GM19438 (cell line): ENCODE data around the gene SERINC2.
A peak's percentile ranks its signal among the peaks of the same experiment; 100 is the strongest.
"Not testable (repeated sequence)": the region's sequence is repeated elsewhere in the genome, so short reads cannot be mapped to it uniquely, and the experiment has no call there.

ENCODE experiments used
- ATAC-seq: cut with Tn5 transposase; IDR thresholded peaks from one replicate; pipeline ENCODE4 v1.9.1; 2021; ENCODE audit warnings: low read depth; ENCODE audit not compliant: unreplicated experiment

Gene SERINC2

GRCh38 chr1:31382379-31382989, 30.5 kb upstream of the SERINC2 start:
- ATAC-seq: no peak

GRCh38 chr1:31383967-31384366, 29.0 kb upstream of the SERINC2 start:
- no peak for ATAC-seq

DNA sequence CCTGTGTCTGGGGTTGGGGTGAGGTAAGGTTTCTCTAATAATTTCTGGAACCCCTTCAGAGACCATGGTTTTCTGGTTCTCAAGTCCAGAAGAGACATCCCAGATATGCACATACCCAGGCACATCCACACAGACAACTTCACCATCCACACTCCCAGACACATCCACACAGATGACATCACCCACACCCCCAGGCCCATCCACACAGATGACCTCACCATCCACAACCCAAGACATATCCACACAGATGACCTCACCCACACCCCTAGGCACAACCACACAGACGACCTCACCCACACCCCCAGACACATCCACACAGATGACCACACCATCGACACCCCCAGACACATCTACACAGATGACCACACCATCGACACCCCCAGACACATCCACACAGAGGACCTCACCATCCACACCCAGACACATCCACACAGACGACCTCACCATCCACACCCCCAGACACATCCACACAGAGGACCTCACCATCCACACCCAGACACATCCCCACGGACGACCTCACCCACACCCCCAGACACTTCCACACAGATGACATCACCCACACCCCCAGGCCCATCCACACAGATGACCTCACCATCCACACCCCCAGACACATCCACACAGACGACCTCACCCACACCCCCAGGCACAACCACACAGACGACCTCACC, 26.3 kb upstream of the SERINC2 start:
- not testable (repeated sequence) for ATAC-seq

- ATAC-seq: no peak
Measured at GRCh38 chr1:31387612-31388011, 25.4 kb upstream of the SERINC2 start.

- ATAC-seq: no peak
Measured at GRCh38 chr1:31389616-31390015, 23.4 kb upstream of the SERINC2 start.

DNA sequence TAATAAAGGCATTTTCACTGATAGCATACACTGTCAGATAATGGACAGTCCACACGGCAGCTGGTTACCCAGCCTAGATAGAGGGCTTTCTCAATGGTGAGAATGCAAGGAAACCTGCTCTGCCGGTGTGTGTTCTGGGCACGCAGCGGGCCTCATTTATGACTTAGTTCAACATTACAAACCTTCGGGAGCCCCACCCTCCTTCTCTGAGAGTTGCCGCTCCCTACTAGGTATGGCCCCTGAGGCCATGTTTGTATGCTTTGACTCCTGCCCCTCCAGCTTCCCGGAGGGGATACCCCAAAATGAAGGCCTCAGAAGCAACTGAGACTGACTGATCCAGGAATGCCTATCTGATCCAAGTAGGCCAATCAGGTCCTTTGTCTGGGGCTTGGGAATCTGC, 22.9 kb upstream of the SERINC2 start:
- ATAC-seq: no peak

- no peak for ATAC-seq
Measured at GRCh38 chr1:31393463-31393862, 19.6 kb upstream of the SERINC2 start.

DNA sequence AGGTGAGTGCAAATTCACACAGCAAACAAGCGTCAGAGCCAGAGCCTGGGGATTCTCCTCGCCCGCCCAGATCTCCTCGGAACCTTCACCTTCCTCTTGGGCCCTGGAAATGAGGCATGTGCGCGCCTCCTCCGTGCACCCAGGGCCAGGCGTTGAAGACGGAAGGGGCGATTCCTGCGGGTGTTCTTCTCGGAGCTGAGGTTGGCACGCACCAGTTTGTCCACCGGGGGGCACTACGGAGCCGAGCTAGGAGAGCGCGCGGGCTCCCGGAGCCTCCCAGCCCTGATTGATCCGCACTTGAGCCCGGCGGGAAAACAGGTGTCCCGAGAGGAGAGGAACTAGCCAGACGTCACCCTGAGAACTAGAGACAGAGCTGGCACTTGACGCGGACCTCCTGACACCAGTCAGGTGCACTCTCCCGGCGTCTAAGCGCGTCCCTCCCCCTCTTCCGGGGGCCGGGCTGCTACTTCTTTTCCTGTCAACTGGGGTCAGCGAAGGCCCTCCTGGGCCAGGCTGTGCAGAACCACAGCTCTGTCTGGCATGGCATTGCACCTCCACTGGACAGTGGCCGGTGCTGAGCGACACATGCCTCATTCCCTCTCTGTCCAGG, 18.3 kb upstream of the SERINC2 start:
- peak; percentile 63 for ATAC-seq

GRCh38 chr1:31396633-31397351, 16.2 kb upstream of the SERINC2 start:
- no peak for ATAC-seq

GRCh38 chr1:31397360-31398095, 15.5 kb upstream of the SERINC2 start:
- no peak for ATAC-seq

DNA sequence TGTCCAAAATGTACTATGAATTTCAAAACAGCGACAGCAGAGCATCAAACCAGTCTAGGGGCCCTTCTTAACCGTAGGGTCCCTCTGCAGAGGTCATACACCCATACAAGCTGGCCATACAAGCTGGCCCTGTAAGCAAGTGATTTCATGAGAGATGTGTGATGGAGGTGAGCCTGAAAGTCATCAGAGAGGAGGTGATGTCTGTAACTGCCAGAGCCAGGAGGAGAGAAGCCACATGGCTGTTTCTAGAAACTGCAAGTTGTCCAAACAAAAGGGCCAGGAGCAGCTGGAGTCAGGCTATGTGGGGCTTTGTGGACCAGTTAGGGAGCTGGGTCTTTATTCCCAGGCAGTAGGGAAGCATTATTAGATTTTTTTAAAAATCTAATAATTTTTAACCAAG, 14.8 kb upstream of the SERINC2 start:
- ATAC-seq: no peak

DNA sequence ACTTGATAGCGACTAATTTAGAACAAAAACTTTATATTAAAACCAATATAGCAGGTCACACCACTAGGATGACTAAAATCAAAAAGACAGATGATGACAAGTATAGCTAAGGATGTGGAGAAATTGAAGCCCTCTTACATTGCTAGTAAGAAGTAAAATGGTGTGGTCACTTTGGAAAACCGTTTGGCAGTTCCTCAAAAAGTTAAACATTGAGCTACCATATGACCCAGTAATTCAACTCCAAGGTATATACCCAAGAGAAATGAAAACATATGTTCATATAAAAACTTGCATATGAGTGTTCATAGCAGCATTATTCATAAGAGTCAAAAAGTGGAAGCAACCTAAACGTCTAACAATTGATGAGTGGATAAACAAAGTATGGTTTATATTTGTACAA, 13.0 kb upstream of the SERINC2 start:
- ATAC-seq: no peak

- ATAC-seq: no peak
Measured at GRCh38 chr1:31400393-31400792, 12.6 kb upstream of the SERINC2 start.

DNA sequence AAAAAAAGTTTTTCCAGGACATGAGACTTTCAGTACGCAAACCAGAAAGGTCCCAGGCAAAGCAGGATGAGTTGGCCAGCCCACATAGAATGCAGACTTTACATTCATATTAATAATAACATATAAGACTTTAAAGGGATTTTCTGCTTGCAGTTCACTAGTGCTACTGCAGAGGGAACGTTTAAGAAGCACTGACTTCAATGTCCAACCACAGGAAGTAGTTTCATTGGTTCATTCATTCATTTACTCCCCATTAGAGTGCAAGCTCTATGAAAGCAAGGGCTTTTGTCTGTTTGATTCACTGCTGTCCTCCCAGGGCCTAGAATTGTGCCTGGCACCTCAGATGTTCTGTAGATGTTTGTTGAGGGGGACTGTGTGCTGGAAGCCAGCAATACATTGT, 11.8 kb upstream of the SERINC2 start:
- ATAC-seq: no peak

DNA sequence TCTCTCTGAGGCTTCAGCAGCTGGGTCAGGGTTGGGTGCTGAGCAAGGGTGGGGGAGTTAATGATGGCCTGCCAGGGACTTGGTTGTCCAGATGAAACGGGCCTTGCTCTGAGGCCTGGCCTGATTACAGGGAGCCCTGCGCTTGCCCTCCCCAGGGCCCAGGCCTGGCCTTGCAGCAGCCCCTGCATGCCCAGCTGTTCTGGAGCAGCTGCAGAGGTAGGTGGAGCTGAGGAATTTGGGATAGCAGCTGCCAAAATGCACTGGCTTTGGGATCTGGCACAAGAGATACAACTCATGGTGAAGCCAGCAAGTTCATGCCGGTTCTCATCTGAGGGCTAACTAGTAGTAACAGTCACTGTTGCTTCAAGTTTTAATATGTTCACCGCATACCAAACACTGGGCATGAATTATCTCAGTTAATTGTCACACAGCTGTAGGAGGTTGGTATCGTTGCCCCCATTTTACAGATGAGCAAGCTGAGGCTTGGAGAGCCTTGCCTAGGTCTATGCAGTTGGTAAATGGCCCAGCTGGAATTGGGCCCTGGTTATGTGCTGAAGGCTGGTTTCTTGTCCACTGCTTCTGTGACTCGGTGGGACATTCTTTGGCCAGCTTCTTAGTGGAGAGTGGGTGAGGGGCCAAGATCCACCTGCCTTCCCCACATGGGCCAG, 7.3 kb upstream of the SERINC2 start:
- ATAC-seq: no peak

GRCh38 chr1:31407029-31407626, 5.9 kb upstream of the SERINC2 start:
- no peak for ATAC-seq

- ATAC-seq: no peak
Measured at GRCh38 chr1:31408788-31409318, 4.2 kb upstream of the SERINC2 start.

- ATAC-seq: no peak
Measured at GRCh38 chr1:31409946-31410858, 2.8 kb upstream of the SERINC2 start.

DNA sequence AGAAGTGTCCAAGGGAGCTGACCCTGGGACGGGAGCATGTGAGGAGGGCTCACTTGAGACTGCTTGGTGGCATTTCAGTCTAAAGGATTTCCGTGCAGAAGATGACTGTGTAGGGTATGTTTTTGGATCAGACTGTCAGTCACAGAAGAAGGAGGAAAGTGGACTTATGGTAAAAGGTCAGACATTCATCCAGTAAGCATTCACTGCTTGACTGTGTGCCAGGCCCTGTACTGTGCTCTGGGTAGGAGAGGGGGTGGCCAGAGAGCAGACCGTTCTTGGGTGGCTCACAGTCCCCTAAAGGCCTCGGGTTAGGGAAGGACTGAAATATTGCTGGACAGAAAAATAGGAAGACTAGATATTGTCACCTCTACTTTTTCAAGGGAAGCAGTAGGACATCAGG, 2.1 kb upstream of the SERINC2 start:
- no peak for ATAC-seq
